ENCODE results near the gene CCDC33.

Gene CCDC33

DNA sequence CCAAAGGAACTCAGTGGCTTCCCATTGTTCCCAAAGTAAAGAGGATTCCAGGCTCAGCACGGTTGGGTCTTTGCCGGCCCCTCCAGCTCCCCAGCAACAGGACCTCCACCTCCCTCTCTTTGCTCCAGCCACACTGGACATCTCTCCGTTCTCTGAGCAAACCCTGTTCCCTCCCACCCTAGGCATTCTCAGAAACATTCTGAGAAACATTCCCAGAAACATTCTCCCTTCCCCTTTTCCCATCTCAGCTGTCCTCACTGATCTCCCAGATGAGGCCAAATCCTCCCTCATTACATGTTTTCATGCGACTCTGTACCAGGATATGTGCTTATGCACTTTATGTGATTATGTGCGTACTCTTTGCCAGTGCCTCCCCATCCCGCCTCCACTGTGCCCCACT, 14.1 kb downstream of the CCDC33 start:
- no peak overlapping the region for H3K9ac ChIP-seq (ENCODE audit: low read depth, low read length)
- no peak for TF ChIP-seq EZH2 (IDR thresholded peaks at IDR 0.05; ENCODE audit: borderline replicate concordance, low read depth, low read length, severe bottlenecking)
- TF ChIP-seq, protein P1, sequence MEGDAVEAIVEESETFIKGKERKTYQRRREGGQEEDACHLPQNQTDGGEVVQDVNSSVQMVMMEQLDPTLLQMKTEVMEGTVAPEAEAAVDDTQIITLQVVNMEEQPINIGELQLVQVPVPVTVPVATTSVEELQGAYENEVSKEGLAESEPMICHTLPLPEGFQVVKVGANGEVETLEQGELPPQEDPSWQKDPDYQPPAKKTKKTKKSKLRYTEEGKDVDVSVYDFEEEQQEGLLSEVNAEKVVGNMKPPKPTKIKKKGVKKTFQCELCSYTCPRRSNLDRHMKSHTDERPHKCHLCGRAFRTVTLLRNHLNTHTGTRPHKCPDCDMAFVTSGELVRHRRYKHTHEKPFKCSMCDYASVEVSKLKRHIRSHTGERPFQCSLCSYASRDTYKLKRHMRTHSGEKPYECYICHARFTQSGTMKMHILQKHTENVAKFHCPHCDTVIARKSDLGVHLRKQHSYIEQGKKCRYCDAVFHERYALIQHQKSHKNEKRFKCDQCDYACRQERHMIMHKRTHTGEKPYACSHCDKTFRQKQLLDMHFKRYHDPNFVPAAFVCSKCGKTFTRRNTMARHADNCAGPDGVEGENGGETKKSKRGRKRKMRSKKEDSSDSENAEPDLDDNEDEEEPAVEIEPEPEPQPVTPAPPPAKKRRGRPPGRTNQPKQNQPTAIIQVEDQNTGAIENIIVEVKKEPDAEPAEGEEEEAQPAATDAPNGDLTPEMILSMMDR (IDR thresholded peaks at IDR 0.05; ENCODE audit: borderline replicate concordance, extremely low read depth, low read length, poor library complexity, severe bottlenecking): no peak
- no peak for ATAC-seq (ENCODE audit: insufficient read depth, low read depth)

GRCh38 chr15:74251131-74251811, 15.1 kb downstream of the CCDC33 start:
- no peaks in the 10 kb centered on the region for H3K79me2 ChIP-seq (ENCODE audit: insufficient read depth, low read length)
- no peak for DNase-seq
- H3K27ac ChIP-seq (ENCODE audit: low read length): no peak overlapping the region
- no peak for TF ChIP-seq EZH2 (IDR thresholded peaks at IDR 0.05; ENCODE audit: borderline replicate concordance, low read depth, low read length, severe bottlenecking)
- TF ChIP-seq, protein P1 (IDR thresholded peaks at IDR 0.05; ENCODE audit: borderline replicate concordance, extremely low read depth, low read length, poor library complexity, severe bottlenecking): no peak
- no peaks in the 10 kb centered on the region for H3K9me3 ChIP-seq (ENCODE audit: insufficient read depth, low read length, severe bottlenecking)
- no peak overlapping the region for H2AFZ ChIP-seq (ENCODE audit: low read depth, low read length)
- no peaks in the 10 kb centered on the region for H3K36me3 ChIP-seq (ENCODE audit: insufficient read depth, low read length)
- ATAC-seq (ENCODE audit: insufficient read depth, low read depth): no peak
- H3K27me3 ChIP-seq (ENCODE audit: insufficient read depth, low read length, poor library complexity): peaks cover 8% of the 10 kb centered on the region
- no peak overlapping the region for H3K4me2 ChIP-seq (ENCODE audit: insufficient read depth, low read length)
- no peaks in the 10 kb centered on the region for H3K4me1 ChIP-seq (ENCODE audit: insufficient read depth, low read length)
- H3K4me3 ChIP-seq (ENCODE audit: low read depth in 1 of 2, low read length in 2 of 2): no peak overlapping the region
- no peak overlapping the region for H3K9ac ChIP-seq (ENCODE audit: low read depth, low read length)
- no peaks in the 10 kb centered on the region for H4K20me1 ChIP-seq (ENCODE audit: insufficient read depth, low read length)

More for the DNA sequence above, 14.1 kb downstream of the CCDC33 start:
- H3K4me3 ChIP-seq (ENCODE audit: low read depth in 1 of 2, low read length in 2 of 2): no peak overlapping the region
- H4K20me1 ChIP-seq (ENCODE audit: insufficient read depth, low read length): no peaks in the 10 kb centered on the region
- no peaks in the 10 kb centered on the region for H3K79me2 ChIP-seq (ENCODE audit: insufficient read depth, low read length)
- no peak overlapping the region for H2AFZ ChIP-seq (ENCODE audit: low read depth, low read length)
- no peak for DNase-seq
- H3K4me2 ChIP-seq (ENCODE audit: insufficient read depth, low read length): no peak overlapping the region
- no peaks in the 10 kb centered on the region for H3K36me3 ChIP-seq (ENCODE audit: insufficient read depth, low read length)
- no peaks in the 10 kb centered on the region for H3K4me1 ChIP-seq (ENCODE audit: insufficient read depth, low read length)
- H3K27ac ChIP-seq (ENCODE audit: low read length): no peak overlapping the region
- H3K27me3 ChIP-seq (ENCODE audit: insufficient read depth, low read length, poor library complexity): no peaks in the 10 kb centered on the region
- H3K9me3 ChIP-seq (ENCODE audit: insufficient read depth, low read length, severe bottlenecking): no peaks in the 10 kb centered on the region

DNA sequence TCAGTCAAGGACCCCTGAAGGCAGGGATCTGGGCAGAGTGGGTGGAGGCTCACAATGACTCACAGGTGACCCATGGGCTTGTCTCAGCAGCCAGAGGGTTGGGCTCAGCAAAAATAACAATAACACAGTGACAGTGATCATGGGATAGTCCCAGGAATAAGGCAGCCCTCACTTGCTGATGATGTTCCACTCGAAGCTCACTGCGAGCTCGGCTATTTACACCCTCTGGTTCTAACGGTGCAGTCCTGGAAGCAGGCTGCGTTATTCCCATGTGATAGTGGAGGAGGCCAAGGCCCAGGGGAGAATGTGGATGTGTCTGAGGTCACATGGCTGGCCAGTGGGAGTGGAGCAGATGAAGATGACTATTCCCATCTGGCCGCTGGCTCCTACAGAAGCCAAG, 16.2 kb downstream of the CCDC33 start:
- TF ChIP-seq, protein P1 (IDR thresholded peaks at IDR 0.05; ENCODE audit: borderline replicate concordance, extremely low read depth, low read length, poor library complexity, severe bottlenecking): no peak
- TF ChIP-seq EZH2 (IDR thresholded peaks at IDR 0.05; ENCODE audit: borderline replicate concordance, low read depth, low read length, severe bottlenecking): no peak
- no peak for DNase-seq
- no peaks in the 10 kb centered on the region for H4K20me1 ChIP-seq (ENCODE audit: insufficient read depth, low read length)
- H3K4me3 ChIP-seq (ENCODE audit: low read depth in 1 of 2, low read length in 2 of 2): no peak overlapping the region
- H3K36me3 ChIP-seq (ENCODE audit: insufficient read depth, low read length): no peaks in the 10 kb centered on the region
- no peaks in the 10 kb centered on the region for H3K4me1 ChIP-seq (ENCODE audit: insufficient read depth, low read length)
- H3K4me2 ChIP-seq (ENCODE audit: insufficient read depth, low read length): no peak overlapping the region
- no peak overlapping the region for H3K9ac ChIP-seq (ENCODE audit: low read depth, low read length)
- H3K9me3 ChIP-seq (ENCODE audit: insufficient read depth, low read length, severe bottlenecking): no peaks in the 10 kb centered on the region
- H3K79me2 ChIP-seq (ENCODE audit: insufficient read depth, low read length): no peaks in the 10 kb centered on the region
- no peak overlapping the region for H2AFZ ChIP-seq (ENCODE audit: low read depth, low read length)
- H3K27ac ChIP-seq (ENCODE audit: low read length): no peak overlapping the region
- peaks cover 10% of the 10 kb centered on the region for H3K27me3 ChIP-seq (ENCODE audit: insufficient read depth, low read length, poor library complexity)
- no peak for ATAC-seq (ENCODE audit: insufficient read depth, low read depth)

All from DND-41 (cell line).